ENCODE measurements around the gene VSIR. TPM values are rescaled to one million over a fixed set of nuclear protein-coding genes. Genes with fewer than 3 reads are reported as not detected.
A peak's percentile ranks its signal among the peaks of the same experiment; 100 is the strongest.

Gene VSIR
- total RNA-seq, 1 donor from 2014 or later: 56.5 TPM

DNA sequence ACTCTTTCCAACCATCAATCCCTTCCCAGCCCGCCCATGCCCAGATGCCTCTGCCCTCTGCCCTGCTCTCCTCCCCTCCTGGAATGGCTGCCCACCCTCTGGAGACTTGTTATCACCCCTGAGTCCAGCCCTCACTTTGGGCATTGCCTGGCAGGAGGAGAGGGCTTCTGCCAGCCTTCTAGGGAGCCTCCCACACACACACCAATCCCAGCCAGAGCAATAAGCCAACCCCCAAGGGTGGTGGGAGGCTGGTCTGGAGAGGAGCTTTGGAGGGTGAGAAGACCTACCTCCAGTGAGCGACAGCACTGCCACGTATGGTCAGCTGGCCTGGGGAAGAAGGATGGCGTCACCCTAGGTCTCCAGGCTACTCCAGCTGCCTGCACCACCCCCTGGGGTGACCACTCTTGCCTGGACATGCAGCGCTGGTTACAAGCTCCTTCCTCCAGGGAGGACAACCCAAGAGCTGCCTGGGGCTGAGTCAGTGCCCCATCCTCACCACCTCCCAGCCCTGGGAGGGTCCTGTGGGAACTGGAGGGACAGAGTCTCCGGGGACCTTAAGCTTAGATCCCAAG is 62.2 kb downstream of the VSIR start:
- Mint-ChIP-seq H3K27ac (no peak overlapping the region), H3K36me3 (ENCODE audit: low read depth) (no peaks in the 10 kb centered on the region), H3K4me1 (ENCODE audit: low read depth) (peaks cover 38% of the 10 kb centered on the region), H3K4me3 (ENCODE audit: low read depth) (no peak overlapping the region), H3K9me3 (no peaks in the 10 kb centered on the region), H3K27me3 (ENCODE audit: low read depth) (no peaks in the 10 kb centered on the region)
- no peak for DNase-seq (ENCODE audit: low spot score)
- intact Hi-C loops (cut with micrococcal nuclease): loop anchor here (5.0 kb wide), 1 partner anchor 394 kb away; the partner anchor contains the start of gene SLC29A3

DNA sequence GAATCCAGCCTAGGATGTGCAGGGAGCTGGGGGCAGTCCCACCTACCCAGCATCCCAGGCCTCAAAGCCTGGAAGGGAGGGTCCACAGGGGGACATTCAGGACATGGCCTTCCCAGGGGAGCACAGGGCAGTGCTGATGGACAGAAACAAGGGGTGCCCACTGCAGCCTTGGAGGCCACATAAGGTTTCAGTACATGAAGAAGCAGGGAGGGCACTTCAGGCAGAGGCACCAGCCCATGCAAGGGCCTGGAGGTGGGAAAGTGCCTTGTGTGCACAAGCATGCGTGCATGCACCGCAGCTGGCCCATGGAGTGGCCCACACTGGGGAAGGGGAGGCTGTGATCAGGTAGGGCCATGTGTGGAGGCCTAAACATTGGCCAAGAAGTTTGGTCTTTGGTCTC is 62.8 kb downstream of the VSIR start:
- peaks cover 38% of the 10 kb centered on the region for H3K4me1 Mint-ChIP-seq (ENCODE audit: low read depth)

DNA sequence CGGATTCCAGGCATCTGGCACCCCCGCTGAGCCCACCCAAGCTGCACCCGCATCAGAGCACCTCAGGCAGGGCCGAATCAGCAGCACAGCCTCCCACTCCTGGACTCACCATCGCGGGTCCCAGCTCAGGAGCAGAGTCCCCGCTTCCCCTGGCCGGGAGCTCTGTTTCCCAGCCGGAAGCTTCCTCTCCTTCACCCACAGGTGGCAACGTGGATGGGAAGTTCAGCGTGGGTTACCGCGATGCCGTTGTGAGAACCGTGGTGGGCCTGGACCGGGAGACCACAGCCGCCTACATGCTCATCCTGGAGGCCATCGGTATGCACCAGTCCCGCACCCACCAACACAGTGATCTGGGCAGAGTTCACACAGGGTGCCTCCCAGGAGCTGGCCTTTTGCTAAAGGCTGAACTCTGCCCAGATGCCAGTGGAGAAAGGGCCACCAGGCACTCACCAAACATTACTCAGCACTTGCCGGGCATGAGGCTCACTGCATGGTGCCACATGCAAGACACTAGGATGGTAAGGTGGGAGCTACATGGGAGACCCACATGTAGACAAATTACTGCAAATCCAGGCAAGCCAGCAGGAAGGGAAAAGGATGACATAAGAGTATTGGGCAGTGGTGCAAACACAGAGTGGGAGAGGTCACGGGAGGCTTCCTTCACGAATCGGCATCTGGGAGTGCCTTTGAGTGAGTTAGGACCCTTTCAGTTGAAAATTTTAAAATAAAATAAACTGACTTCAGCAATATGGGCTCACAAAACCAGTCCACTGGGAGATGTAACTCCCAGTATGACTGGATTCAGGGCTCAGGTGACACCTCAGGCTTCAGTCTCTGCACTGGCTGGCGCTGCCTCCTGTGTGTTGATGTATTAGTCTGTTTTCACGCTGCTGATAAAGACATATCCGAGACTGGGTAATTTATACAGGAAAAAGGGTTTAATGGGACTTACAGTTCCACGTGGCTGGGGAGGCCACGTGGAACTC is 64.1 kb downstream of the VSIR start:
- Mint-ChIP-seq H3K27ac (no peak overlapping the region), H3K4me1 (ENCODE audit: low read depth) (peaks cover 27% of the 10 kb centered on the region), H3K9me3 (no peaks in the 10 kb centered on the region), H3K4me3 (ENCODE audit: low read depth) (no peak overlapping the region), H3K36me3 (ENCODE audit: low read depth) (no peaks in the 10 kb centered on the region), H3K27me3 (ENCODE audit: low read depth) (no peaks in the 10 kb centered on the region)
- intact Hi-C loops (cut with micrococcal nuclease): loop anchor here (5.0 kb wide), 1 partner anchor 327 kb away; no protein-coding TSS in a partner anchor
- no peak for DNase-seq (ENCODE audit: low spot score)

More for the DNA sequence above, 62.8 kb downstream of the VSIR start:
- Mint-ChIP-seq H3K9me3 (no peaks in the 10 kb centered on the region), H3K4me3 (ENCODE audit: low read depth) (no peak overlapping the region), H3K27ac (no peak overlapping the region), H3K36me3 (ENCODE audit: low read depth) (no peaks in the 10 kb centered on the region), H3K27me3 (ENCODE audit: low read depth) (no peaks in the 10 kb centered on the region)
- no peak for DNase-seq (ENCODE audit: low spot score)
- intact Hi-C loops (cut with micrococcal nuclease): loop anchor here (5.0 kb wide), 1 partner anchor 393 kb away; the partner anchor contains the start of gene SLC29A3

DNA sequence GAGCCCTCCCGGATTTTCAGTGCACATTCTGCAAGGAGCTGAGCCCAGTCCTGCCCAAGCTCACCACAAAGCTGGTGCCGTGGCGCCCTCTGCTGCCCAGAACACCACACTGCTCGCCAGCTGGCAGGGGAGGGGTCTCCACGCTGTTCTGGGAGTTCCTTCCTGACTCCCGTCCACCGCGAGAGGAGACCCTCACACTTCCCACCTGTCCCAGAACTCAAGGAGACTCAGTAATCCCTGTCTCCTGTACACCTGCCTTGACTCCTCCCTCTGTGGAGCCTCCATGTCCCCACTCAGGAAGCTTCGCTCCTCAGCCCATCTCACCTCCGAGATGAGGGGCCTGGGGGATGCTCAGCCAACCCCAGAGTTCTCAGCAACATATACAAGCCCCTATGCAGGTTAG is 65.0 kb downstream of the VSIR start:
- Mint-ChIP-seq H3K27me3 (ENCODE audit: low read depth) (no peaks in the 10 kb centered on the region), H3K27ac (no peak overlapping the region), H3K4me1 (ENCODE audit: low read depth) (peaks cover 18% of the 10 kb centered on the region), H3K4me3 (ENCODE audit: low read depth) (no peak overlapping the region), H3K36me3 (ENCODE audit: low read depth) (no peaks in the 10 kb centered on the region), H3K9me3 (no peaks in the 10 kb centered on the region)
- intact Hi-C loops (cut with micrococcal nuclease): loop anchor here (5.0 kb wide), 1 partner anchor 326 kb away; no protein-coding TSS in a partner anchor
- DNase-seq (ENCODE audit: low spot score): peak; percentile 48

DNA sequence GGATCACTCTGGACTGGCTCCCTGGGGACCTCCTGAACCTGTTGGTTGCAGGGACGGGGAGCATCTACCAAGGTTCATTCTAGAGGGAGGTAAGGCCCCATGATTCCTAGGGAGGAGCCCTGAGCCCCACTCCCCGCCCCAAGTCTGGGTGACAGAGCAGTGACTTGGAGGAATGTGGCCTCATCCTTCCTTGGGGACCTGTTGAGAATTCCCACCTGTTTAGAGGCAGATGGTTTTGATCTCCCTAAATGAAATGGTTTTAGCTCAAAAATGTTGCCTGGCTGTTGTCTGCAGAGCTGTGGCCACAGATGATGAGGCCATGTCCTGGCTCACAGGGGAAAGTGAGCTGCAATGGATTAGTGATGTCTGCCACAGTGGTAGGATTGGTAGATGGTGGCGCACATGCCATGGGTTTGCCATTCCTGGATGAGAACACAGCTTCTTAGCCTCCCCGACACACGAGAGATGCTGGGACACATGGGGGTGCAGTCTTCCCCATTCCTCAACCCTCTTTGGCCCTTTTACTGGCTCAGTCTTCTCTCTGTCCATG is 66.0 kb downstream of the VSIR start:
- H3K36me3 Mint-ChIP-seq (ENCODE audit: low read depth): no peaks in the 10 kb centered on the region
- intact Hi-C loops (cut with micrococcal nuclease): loop anchor here (5.0 kb wide), 1 partner anchor 325 kb away; no protein-coding TSS in a partner anchor
- H3K27me3 Mint-ChIP-seq (ENCODE audit: low read depth): no peaks in the 10 kb centered on the region
- H3K4me1 Mint-ChIP-seq (ENCODE audit: low read depth): peaks cover 9% of the 10 kb centered on the region
- no peak overlapping the region for H3K4me3 Mint-ChIP-seq (ENCODE audit: low read depth)
- H3K27ac Mint-ChIP-seq: no peak overlapping the region
- no peak for DNase-seq (ENCODE audit: low spot score)
- H3K9me3 Mint-ChIP-seq: no peaks in the 10 kb centered on the region

DNA sequence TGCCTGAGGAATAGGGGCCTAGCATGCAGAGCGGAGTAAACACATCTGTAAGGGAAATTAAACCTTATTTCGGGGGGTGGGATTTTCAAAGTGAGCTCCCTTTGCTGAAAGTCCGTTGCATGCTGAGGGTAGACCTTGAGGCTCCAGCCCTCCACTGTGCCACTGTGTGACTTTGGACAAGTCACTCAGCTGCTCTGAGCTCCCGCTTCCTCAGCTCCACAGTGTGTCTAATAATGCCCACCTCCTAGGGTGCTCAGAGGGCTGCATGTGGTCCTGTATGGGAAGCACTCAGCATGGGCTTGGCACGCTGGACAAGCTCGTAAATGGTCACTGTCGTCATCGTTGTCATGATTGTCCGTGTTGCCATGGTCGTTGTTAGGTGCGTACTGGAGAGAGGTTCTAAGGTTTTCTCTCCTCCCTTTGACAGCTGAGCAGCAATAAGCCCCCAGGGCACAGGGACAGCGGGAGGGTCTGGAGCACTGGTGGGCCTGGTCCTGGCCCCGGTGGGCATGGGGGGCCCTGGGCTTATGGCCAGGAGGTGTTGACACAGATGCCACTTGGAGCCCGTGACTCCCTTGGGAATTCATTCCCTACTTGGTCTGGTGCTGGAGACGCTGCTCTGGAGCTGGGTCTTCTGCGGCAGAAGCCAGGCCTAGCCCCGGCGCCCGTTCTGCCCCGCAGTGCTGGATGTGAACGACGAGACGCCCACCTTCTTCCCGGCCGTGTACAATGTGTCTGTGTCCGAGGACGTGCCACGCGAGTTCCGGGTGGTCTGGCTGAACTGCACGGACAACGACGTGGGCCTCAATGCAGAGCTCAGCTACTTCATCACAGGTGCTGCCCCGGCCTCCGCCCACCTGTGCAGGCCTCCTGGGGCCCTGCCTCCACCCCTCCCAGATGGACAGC is 66.9 kb downstream of the VSIR start:
- intact Hi-C loops (cut with micrococcal nuclease): loop anchor here (5.0 kb wide), 1 partner anchor 324 kb away; no protein-coding TSS in a partner anchor
- no peaks in the 10 kb centered on the region for H3K27me3 Mint-ChIP-seq (ENCODE audit: low read depth)
- H3K9me3 Mint-ChIP-seq: no peaks in the 10 kb centered on the region
- H3K27ac Mint-ChIP-seq: no peak overlapping the region
- no peak overlapping the region for H3K4me3 Mint-ChIP-seq (ENCODE audit: low read depth)
- DNase-seq (ENCODE audit: low spot score): no peak
- H3K36me3 Mint-ChIP-seq (ENCODE audit: low read depth): no peaks in the 10 kb centered on the region
- H3K4me1 Mint-ChIP-seq (ENCODE audit: low read depth): peaks cover 8% of the 10 kb centered on the region

DNA sequence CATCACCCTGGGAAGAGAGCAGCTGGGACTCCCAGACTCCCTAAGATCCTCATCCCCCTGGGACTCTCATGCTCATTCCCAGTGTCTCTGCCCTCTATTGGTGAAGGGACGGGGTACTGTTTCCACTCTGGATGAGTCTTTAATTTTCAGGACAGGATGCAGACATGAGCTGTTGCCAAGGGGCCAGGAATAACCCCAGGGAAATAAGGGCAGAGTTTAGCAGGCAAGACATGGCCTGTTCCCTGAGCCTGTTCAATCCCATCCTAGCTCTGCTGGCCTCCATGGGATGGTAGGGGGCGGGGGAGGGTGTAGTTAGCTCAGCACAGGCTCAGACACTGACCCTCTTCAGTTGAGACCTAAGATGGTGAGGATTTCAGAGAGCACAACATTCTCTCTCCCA is 67.7 kb downstream of the VSIR start:
- H3K4me1 Mint-ChIP-seq (ENCODE audit: low read depth): peaks cover 8% of the 10 kb centered on the region
- H3K9me3 Mint-ChIP-seq: no peaks in the 10 kb centered on the region
- H3K4me3 Mint-ChIP-seq (ENCODE audit: low read depth): no peak overlapping the region
- no peaks in the 10 kb centered on the region for H3K36me3 Mint-ChIP-seq (ENCODE audit: low read depth)
- H3K27ac Mint-ChIP-seq: no peak overlapping the region
- no peak for DNase-seq (ENCODE audit: low spot score)
- intact Hi-C loops (cut with micrococcal nuclease): loop anchor here (5.0 kb wide), 1 partner anchor 323 kb away; no protein-coding TSS in a partner anchor
- no peaks in the 10 kb centered on the region for H3K27me3 Mint-ChIP-seq (ENCODE audit: low read depth)

DNA sequence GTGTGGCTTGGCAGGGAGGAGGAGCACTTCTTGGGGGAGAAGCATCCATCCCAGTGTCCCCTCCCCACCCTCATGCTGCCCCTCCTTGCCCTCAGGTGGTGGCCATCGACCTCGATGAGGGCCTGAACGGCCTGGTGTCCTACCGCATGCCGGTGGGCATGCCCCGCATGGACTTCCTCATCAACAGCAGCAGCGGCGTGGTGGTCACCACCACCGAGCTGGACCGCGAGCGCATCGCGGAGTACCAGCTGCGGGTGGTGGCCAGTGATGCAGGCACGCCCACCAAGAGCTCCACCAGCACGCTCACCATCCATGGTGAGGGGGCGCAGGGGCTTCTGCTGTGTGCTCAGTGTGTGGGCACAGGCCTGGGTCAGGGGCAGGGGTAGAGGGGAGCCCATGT is 68.5 kb downstream of the VSIR start:
- H3K36me3 Mint-ChIP-seq (ENCODE audit: low read depth): no peaks in the 10 kb centered on the region
- intact Hi-C loops (cut with micrococcal nuclease): loop anchor here (5.0 kb wide), 1 partner anchor 323 kb away; no protein-coding TSS in a partner anchor
- peaks cover 6% of the 10 kb centered on the region for H3K4me1 Mint-ChIP-seq (ENCODE audit: low read depth)
- no peaks in the 10 kb centered on the region for H3K9me3 Mint-ChIP-seq
- H3K4me3 Mint-ChIP-seq (ENCODE audit: low read depth): no peak overlapping the region
- no peak for DNase-seq (ENCODE audit: low spot score)
- H3K27ac Mint-ChIP-seq: no peak overlapping the region
- no peaks in the 10 kb centered on the region for H3K27me3 Mint-ChIP-seq (ENCODE audit: low read depth)

DNA sequence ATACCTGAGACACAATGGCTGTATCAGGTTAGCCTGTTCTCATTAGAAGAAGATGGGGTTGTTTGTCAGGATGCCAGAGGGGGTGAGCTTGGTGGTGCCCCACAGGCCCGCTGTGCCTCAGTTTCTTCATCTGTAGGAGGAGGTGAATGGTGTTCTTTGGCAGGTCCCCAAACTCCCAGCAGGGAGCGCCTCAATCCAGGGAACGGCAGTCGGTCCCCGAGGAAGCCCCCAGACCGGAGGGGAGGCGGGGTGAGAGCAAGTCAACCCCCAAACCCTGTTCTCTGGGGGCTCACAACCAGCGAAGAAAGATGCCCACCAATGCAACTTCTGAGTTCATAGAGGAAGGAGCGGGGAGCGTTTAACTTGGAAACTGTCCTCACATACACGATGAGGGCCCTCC is 69.7 kb downstream of the VSIR start:
- Mint-ChIP-seq H3K36me3 (ENCODE audit: low read depth) (no peaks in the 10 kb centered on the region), H3K27ac (no peak overlapping the region), H3K4me3 (ENCODE audit: low read depth) (no peak overlapping the region), H3K27me3 (ENCODE audit: low read depth) (no peaks in the 10 kb centered on the region), H3K9me3 (no peaks in the 10 kb centered on the region), H3K4me1 (ENCODE audit: low read depth) (peaks cover 12% of the 10 kb centered on the region)
- DNase-seq (ENCODE audit: low spot score): no peak
- intact Hi-C loops (cut with micrococcal nuclease): no loop called here

DNA sequence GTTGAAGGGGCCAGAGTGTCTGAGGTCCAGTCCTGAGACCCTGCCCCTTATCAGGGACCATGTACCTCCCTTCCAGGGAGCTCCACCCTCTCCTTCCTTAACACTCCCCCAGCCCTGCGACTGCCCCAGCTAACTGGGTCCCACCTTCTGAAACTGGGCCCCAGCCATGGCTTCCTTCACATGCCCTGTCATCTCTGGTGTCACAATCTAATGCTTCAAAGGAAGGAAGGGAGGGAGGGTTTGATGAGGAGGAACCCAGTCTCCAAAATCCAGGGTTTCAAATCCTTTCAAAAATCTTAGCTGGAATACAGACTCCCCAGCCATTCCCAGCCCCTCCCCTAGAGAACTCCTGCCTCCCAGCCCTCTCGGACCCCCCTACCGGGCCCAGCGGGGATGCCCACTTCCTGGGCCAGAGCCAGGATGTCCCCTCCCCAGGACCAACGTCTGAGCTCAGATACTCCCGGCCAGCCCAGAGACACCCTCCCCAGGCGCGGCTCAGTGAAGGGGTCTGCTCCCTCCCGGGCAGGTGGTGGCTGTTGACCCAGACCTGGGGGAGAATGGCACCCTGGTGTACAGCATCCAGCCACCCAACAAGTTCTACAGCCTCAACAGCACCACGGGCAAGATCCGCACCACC is 71.7 kb downstream of the VSIR start:
- H3K9me3 Mint-ChIP-seq: no peaks in the 10 kb centered on the region
- H3K27ac Mint-ChIP-seq: no peak overlapping the region
- H3K27me3 Mint-ChIP-seq (ENCODE audit: low read depth): no peaks in the 10 kb centered on the region
- DNase-seq (ENCODE audit: low spot score): no peak
- H3K4me1 Mint-ChIP-seq (ENCODE audit: low read depth): peaks cover 20% of the 10 kb centered on the region
- no peaks in the 10 kb centered on the region for H3K36me3 Mint-ChIP-seq (ENCODE audit: low read depth)
- H3K4me3 Mint-ChIP-seq (ENCODE audit: low read depth): no peak overlapping the region
- intact Hi-C loops (cut with micrococcal nuclease): no loop called here

DNA sequence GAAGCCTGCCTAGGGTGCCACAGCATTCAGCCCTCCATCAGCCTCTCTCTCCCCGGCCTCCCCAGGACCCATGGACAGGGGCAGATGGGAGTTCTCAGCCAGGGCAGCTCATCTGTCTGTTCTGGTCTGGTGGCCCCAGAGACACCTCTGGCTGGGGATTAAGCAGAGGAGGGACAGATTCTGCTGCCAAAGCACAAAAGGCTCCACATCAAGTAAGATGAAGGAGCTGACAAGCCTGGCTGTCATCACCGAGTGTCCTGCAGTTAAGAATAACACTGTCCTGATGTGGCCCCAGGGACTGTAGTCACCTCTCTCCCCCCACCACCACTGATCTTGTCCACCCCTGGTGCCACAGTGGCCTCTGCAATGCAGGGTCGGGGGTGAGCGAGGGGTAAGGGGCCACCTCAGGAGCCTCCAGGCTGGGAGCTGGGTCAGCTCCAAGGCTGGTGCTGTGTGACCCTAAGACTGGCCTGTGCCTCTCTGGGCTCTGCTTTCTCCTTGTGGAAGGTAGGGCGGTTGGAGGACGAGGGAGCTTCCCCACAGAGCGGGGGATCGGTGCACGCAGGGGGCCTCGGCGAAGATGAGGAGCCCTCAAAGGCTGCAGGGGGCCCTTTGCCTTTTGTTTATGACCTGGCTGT is 72.5 kb downstream of the VSIR start:
- no peaks in the 10 kb centered on the region for H3K9me3 Mint-ChIP-seq
- H3K27ac Mint-ChIP-seq: no peak overlapping the region
- H3K4me1 Mint-ChIP-seq (ENCODE audit: low read depth): peaks cover 20% of the 10 kb centered on the region
- intact Hi-C loops (cut with micrococcal nuclease): no loop called here
- DNase-seq (ENCODE audit: low spot score): no peak
- H3K4me3 Mint-ChIP-seq (ENCODE audit: low read depth): no peak overlapping the region
- H3K27me3 Mint-ChIP-seq (ENCODE audit: low read depth): no peaks in the 10 kb centered on the region
- H3K36me3 Mint-ChIP-seq (ENCODE audit: low read depth): no peaks in the 10 kb centered on the region

Measured in activated T-helper 2 cell treated with anti-CD3 and anti-CD28 coated beads, Interferon-gamma antibody, Interleukin-2, Interleukin-4, amounts not matched to agents 10 μg/mL and 5 μg/mL and 100 μg/mL, durations not matched to agents 14 hours and 24 hours and 36 hours (primary cell).